Uterus (tissue), 2 donors: ENCODE measurements around the gene TBC1D1.

Source experiments
- CTCF ChIP-seq, 4 experiments: fragments of 200-600 bp in 2 of 4; fragments of 450-650 bp in 2 of 4; sonication (generic) in 2 of 4; IDR thresholded peaks; one replicate each; pipeline ENCODE4 v1.5.1; 2016 to 2019; ENCODE audit warnings: antibody characterized with exemption in 4 of 4, mild to moderate bottlenecking in 2 of 4, moderate library complexity in 1 of 4
- POLR2A ChIP-seq, 2 donors: fragments of 450-650 bp; IDR thresholded peaks; one replicate each; pipeline ENCODE4 v1.6.1; 2016; ENCODE audit warnings: antibody characterized with exemption in 2 of 2, mild to moderate bottlenecking in 1 of 2, moderate library complexity in 1 of 2

- TF ChIP-seq CTCF (IDR thresholded peaks at IDR 0.05) (no peak), POLR2A (IDR thresholded peaks at IDR 0.05) (no peak)
Observed at GRCh38 chr4:38188631-38189101, 297.8 kb downstream of the TBC1D1 start.
